HEK293T (cell line): ENCODE data around the gene OR1D5.

Experiments
- ELF4 ChIP-seq: fragments of 450-650 bp; IDR thresholded peaks from 2 replicates; pipeline ENCODE4 v1.6.1; 2017; ENCODE audit warnings: antibody characterized with exemption
- SUZ12 ChIP-seq: fragments of 450-650 bp; IDR thresholded peaks from 2 replicates; pipeline ENCODE4 v1.6.1; 2016; ENCODE audit warnings: mild to moderate bottlenecking

- no peak for TF ChIP-seq ELF4
- TF ChIP-seq SUZ12, result no peak
Measured at GRCh38 chr17:3025421-3026124, 37.8 kb downstream of the OR1D5 start.
